GM04503 (cell line): ENCODE data around the gene TMPRSS11F.
"Not testable (repeated sequence)": the region's sequence is repeated elsewhere in the genome, so short reads cannot be mapped to it uniquely, and the experiment has no call there.

ENCODE experiments used
- DNase-seq: peaks from one replicate; pipeline ENCODE4 v3.0.0-alpha.2; 2012; ENCODE audit warnings: low read depth

Gene TMPRSS11F

GRCh38 chr4:68129793-68130192 is at the start of gene TMPRSS11F:
TSS of gene TMPRSS11F (minus strand) at chr4:68129869. CDS start at chr4:68129820, 49 bp downstream.
- DNase-seq: no peak

DNA sequence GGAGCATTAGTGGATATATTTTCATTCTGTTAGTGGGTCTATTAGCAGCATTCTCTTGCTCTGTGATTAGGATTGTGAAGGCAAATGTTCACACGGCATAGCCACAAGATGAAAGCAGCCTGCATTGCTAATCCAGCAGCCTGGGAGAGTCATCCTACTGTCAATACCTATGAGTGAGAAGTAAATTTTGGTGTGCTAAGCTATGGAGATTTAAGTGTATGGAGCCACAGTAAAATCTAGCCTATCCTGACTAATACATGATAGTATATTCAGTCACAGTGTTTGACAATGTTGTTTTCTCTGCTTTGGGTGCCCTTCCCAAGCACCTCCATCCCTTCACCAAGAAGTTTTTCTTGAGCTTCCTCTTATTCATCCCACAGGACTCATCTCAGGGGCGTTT is 47.2 kb upstream of the TMPRSS11F start:
- no peak for DNase-seq

- DNase-seq: no peak
Measured at GRCh38 chr4:68176500-68176899, 46.8 kb upstream of the TMPRSS11F start.

DNA sequence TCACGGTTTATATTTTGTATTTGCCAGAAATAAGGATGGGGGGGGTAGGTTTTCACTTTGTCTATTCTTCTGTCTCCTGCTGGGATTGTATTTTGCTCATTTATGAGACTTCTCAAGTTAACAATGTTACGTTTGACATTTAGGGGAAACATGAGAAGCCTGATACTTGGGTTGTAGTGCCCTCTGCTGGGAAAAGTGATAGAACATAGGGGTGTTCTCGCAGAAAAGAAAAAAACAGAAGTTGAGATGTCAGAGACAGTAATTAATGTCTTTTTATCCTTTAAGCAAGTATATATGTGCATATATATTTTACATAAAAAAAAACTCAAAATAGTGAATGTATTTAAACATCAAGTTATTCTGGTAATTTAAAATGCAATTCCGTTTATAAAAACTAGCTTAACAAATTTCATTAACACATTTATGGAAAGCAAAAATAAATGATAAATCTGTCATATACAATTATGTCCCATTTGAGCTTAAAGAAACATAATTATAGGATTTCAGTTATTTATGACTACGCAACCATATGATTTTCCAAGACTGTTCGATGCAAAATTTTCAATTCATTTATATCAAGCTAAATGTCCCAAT is 46.0 kb upstream of the TMPRSS11F start:
- DNase-seq: peak; percentile 7

DNA sequence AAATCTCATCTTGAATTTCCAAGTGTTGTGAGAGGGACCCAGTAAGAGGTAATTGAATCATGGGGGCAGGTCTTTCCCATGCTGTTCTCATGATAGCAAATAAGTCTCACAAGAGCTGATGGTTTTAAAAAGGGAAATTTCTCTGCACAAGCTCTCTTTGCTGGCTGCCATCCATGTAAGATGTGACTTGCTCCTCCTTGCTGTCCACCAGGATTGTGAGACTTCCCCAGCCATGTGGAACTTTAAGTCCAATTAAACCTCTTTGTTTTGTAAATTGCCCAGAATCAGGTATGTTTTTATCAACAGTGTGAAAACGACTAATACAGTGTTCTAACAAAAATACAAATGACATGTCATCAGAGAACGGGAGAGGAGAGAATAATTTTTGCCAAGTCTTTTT is 44.7 kb upstream of the TMPRSS11F start:
- DNase-seq: not testable (repeated sequence)

DNA sequence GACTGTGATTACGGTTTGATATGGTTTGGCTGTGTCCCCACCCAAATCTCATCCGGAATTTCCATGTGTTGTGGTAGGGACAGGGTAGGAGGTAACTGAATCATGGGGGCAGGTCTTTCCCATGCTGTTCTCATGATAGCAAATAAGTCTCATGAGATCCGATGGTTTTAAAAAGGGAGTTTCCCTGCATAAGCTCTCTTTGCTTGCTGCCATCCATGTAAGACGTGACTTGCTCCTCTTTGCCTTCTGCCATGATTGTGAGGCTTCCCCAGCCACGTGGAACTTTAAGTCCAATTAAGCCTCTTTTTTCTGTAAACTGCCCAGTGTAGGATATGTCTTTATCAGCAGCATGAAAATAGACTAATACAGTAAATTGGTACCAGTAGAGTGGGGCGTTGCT is 42.5 kb upstream of the TMPRSS11F start:
- DNase-seq: not testable (repeated sequence)

DNA sequence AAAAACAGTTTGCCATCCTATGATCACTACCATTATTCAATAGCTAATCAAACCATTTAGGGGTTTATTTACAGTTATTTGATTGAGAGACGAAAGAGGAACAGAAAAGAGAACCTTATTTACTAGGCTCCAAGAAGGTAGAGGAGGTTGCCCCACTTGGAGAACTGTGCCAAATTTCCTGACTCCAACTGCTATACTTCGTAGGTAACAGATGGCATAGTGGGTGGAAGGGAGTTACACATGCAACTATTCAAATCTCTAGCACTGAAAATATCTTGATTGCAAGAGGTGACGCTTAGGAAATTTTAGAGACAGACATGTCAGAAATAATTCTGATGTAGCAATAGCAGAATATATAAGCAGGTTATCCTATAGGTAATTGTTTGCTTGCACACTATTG is 38.0 kb upstream of the TMPRSS11F start:
- DNase-seq: no peak

DNA sequence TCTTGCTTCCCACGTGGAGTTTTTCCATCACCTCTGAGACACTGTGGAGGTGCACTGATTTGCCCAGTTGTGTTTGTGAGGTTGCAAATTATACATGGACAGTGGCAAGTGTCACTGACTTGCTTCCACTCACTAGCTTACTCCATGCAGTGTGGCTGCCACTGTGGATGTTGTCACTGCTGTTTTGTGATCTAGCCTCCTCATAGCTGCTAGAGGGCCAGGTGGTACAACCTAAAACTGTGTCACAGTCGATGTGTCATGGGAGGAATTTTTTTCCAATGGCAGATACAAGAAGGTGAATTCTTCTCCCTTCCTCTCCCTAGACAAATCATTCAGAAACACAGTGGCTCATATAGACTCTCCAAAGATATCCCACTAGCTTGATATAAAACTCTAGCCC is 37.5 kb upstream of the TMPRSS11F start:
- no peak for DNase-seq

GRCh38 chr4:68163754-68164153 is 34.1 kb upstream of the TMPRSS11F start:
- no peak for DNase-seq

DNA sequence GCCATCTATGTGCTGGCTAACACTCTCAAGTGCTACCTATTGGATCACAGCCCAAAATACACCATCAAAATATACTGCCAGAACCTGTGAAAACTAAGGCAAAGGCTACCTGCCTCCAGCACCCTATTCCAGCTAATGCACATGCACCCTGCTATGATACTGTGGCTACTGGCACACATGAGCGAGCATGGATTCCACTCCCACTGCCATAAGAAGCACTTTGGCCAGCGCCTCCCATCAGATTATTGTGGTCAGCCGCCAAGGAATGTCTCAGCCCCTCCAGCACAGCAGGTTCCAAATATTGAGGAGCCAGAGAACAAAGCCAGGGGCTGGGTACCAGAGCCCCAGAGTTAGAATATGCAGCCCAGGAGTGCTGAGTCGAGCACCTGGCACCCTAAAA is 32.5 kb upstream of the TMPRSS11F start:
- no peak for DNase-seq

GRCh38 chr4:68152411-68152810 is 22.7 kb upstream of the TMPRSS11F start:
- no peak for DNase-seq

GRCh38 chr4:68148800-68149685 is 19.4 kb upstream of the TMPRSS11F start:
- DNase-seq: no peak

DNA sequence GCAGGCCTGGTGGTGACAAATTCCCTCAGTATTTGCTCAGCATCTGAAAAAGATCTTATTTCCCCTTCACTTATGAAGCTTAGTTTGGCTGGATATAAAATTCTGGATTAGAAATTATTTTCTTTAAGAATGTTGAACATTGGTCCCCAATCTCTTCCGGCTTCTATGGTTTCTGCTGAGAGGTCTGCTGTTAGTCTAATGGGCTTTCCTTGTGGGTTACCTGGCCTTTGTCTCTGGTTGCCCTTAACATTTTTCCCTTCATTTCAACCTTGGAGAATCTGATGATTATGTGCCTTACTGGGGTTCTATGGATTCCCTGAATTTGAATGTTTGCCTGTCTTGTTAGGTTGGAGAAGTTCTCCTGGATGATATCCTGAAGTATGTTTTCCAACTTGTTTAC is 17.4 kb upstream of the TMPRSS11F start:
- no peak for DNase-seq

GRCh38 chr4:68145261-68145660 is 15.6 kb upstream of the TMPRSS11F start:
- DNase-seq: no peak

DNA sequence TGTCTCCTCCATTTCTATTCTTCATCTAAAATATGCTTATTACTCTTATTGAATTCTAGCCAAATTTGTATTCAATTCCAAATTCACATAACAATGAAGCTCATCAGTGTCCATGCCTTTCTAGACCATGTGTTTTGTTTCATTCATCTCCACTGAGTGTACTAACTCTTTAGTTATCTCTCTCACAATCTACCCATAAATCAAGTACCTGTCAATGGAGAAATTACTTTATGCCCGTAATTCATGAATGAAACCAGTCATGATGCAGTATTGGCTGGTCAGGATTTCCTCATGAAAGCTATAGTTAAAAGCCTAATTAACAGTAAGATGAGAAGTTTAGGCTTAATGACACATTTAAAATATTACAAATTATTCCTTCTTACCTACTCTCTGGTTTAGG is 12.2 kb upstream of the TMPRSS11F start:
- DNase-seq: no peak

- DNase-seq: no peak
Measured at GRCh38 chr4:68132342-68132741, 2.7 kb upstream of the TMPRSS11F start.

DNA sequence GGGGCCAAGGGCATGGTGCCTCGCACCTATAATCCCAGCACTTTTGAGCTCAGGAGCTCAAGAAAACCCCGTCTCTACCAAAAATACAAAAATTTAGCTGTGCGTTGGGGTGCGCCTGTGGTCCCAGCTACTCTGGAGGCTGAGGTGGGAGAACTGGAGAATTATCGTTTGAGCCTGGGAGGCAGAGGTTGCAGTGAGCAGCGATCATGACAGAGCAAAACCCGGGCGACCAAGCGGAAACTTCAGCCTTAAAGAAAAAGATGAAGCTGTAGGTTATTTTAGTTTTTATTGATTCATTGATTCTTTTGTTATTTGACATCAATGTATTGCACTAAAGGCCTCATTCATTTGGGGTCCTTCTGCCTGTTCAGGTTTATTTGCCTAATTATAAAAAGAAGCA is 5.4 kb downstream of the TMPRSS11F start:
- no peak for DNase-seq

- no peak for DNase-seq
Measured at GRCh38 chr4:68123525-68123924, 6.1 kb downstream of the TMPRSS11F start.

- no peak for DNase-seq
Measured at GRCh38 chr4:68119921-68120320, 9.7 kb downstream of the TMPRSS11F start.

DNA sequence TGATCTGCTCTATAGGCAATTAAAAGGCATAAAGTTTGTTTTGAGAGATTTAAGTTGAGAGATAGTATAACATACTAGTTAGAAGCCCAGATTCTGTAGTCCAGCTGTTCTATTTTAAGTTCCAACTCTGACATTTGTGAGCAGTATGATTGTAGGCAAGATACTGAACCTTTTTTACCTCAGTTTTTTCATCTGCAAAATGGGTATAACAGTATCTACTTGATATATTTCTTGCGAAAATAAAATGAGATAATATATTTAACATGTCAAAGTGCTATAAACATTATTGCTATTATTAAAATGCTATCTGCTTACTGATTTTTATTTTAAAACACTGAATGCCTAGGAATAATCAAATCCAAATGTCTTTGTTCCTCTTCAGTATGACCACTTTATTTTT is 19.2 kb downstream of the TMPRSS11F start:
- no peak for DNase-seq

- no peak for DNase-seq
Measured at GRCh38 chr4:68109868-68110267, 19.8 kb downstream of the TMPRSS11F start.

DNA sequence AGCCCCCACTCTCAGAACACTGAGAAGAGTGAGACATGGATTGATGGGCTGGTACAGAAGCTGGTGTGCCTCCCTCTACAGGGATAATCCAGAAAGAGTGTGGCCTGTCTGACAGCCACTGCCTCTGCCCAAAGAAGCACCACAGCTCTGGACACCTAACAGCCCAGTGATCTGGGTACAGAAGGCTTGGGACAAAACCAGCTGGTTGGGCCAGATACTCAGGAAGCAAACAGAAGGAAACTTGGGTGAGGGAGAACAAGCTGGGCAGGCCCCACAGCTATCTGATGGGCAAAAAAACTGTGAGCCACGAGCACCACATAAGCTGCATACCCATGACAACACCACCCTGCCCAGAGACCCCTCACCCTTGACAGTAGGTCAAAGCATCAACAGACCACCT is 46.9 kb downstream of the TMPRSS11F start:
- DNase-seq: no peak

DNA sequence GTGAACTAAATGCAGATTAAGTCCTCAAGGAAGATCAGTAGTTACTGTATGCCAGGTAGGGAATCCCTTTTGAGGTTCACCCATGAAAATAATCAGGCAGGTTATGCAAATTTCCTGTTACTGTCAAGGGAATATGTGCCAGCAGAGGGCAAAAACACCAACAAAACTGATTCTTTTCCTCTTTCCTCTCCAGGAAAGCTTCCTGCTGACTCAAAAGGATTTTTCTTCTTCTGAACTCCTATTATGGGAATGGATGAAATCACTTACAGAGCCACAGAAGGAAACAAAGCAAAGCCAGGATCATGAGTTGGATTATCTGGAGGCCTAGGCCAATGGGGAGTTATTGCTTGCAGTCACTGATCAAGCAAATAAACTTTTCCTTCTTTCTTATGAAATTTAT is 49.7 kb downstream of the TMPRSS11F start:
- no peak for DNase-seq

- DNase-seq: no peak
Measured at GRCh38 chr4:68077737-68078136, 51.9 kb downstream of the TMPRSS11F start.
